ENCODE data around the gene SHISA9.

SHISA9 gene

GRCh38 chr16:12959072-12959471 is 57.7 kb downstream of the SHISA9 start:
- no peak for DNase-seq

- DNase-seq, result no peak
These were observed 60.2 kb downstream of the SHISA9 start for GRCh38 chr16:12961626-12962025.

- DNase-seq, result no peak
These were observed 63.1 kb downstream of the SHISA9 start for GRCh38 chr16:12964461-12964860.

GRCh38 chr16:12965274-12965804 is 63.9 kb downstream of the SHISA9 start:
- no peak for DNase-seq

GRCh38 chr16:12971241-12971640 is 69.8 kb downstream of the SHISA9 start:
- peak; percentile 1 for DNase-seq

GRCh38 chr16:12972246-12972645 is 70.8 kb downstream of the SHISA9 start:
- DNase-seq, result no peak

- DNase-seq, result no peak
These were observed 74.4 kb downstream of the SHISA9 start for GRCh38 chr16:12975766-12976165.

GRCh38 chr16:12976496-12976895 is 75.1 kb downstream of the SHISA9 start:
- no peak for DNase-seq

GRCh38 chr16:12976936-12977335 is 75.5 kb downstream of the SHISA9 start:
- no peak for DNase-seq

- DNase-seq, result no peak
These were observed 84.1 kb downstream of the SHISA9 start for GRCh38 chr16:12985516-12985915.

GRCh38 chr16:12988071-12988470 is 86.7 kb downstream of the SHISA9 start:
- no peak for DNase-seq

- no peak for DNase-seq
These were observed 90.7 kb downstream of the SHISA9 start for GRCh38 chr16:12992066-12992465.

- DNase-seq, result no peak
These were observed 93.0 kb downstream of the SHISA9 start for GRCh38 chr16:12994402-12994801.

- no peak for DNase-seq
These were observed 94.4 kb downstream of the SHISA9 start for GRCh38 chr16:12995721-12996372.

- DNase-seq, result no peak
These were observed 97.1 kb downstream of the SHISA9 start for GRCh38 chr16:12998361-12999085.

- no peak for DNase-seq
These were observed 98.0 kb downstream of the SHISA9 start for GRCh38 chr16:12999368-12999767.

- no peak for DNase-seq
These were observed 104.4 kb downstream of the SHISA9 start for GRCh38 chr16:13005721-13006247.

GRCh38 chr16:13012601-13013000 is 111.2 kb downstream of the SHISA9 start:
- no peak for DNase-seq

- no peak for DNase-seq
These were observed 111.6 kb downstream of the SHISA9 start for GRCh38 chr16:13013043-13013442.

GRCh38 chr16:13014476-13014875 is 113.1 kb downstream of the SHISA9 start:
- DNase-seq, result no peak

GRCh38 chr16:13018026-13018425 is 116.6 kb downstream of the SHISA9 start:
- DNase-seq, result no peak

GRCh38 chr16:13021996-13022395 is 120.6 kb downstream of the SHISA9 start:
- no peak for DNase-seq

GRCh38 chr16:13029786-13030185 is 128.4 kb downstream of the SHISA9 start:
- DNase-seq, result no peak

GRCh38 chr16:13030769-13031168 is 129.4 kb downstream of the SHISA9 start:
- DNase-seq, result no peak

Data from stimulated activated CD4-positive, alpha-beta T cell treated with anti-CD3 and anti-CD28 coated beads, Interleukin-1b, Interleukin-23, amount 100 ng/mL, for 48 hours (primary cell).